Right atrium auricular region (tissue), 2 donors: ENCODE measurements around the gene NAALADL2. TPM values are rescaled to one million over a fixed set of nuclear protein-coding genes. Genes with fewer than 3 reads are reported as not detected.

Source experiments
- DNase-seq: peaks from one replicate; pipeline ENCODE4 v3.0.0-alpha.2; 2019; ENCODE audit warnings: low spot score
- H3K27ac ChIP-seq, 2 donors: fragments of 200-600 bp; sonication (generic); 1 replicate in 1 of 2; 2 replicates in 1 of 2; pipeline ENCODE4 v1.5.1; 2016 to 2019
- H3K27me3 ChIP-seq, 2 donors: fragments of 200-600 bp; sonication (generic); one replicate each; pipeline versions ENCODE4 v1.5.1 to v1.6.0; 2017 to 2019
- H3K36me3 ChIP-seq: fragments of 200-600 bp; sonication (generic); one replicate; pipeline ENCODE4 v1.5.1; 2016
- H3K4me1 ChIP-seq, 2 donors: fragments of 200-600 bp; sonication (generic); one replicate each; pipeline versions ENCODE4 v1.5.1 to v1.6.0; 2017 to 2019
- H3K4me3 ChIP-seq, 2 donors: fragments of 200-600 bp; sonication (generic); 1 replicate in 1 of 2; 2 replicates in 1 of 2; pipeline ENCODE4 v1.5.1; 2017 to 2019; ENCODE audit warnings: mild to moderate bottlenecking in 1 of 2, moderate library complexity in 1 of 2
- H3K9me3 ChIP-seq, 2 donors: fragments of 200-600 bp; sonication (generic); one replicate each; pipeline ENCODE4 v1.5.1; 2019
- CTCF ChIP-seq, 2 donors: fragments of 200-600 bp; sonication (generic); IDR thresholded peaks; one replicate each; pipeline ENCODE4 v1.5.1; 2019; ENCODE audit warnings: antibody characterized with exemption in 2 of 2
- total RNA-seq, 2 donors: library from RNA; depleted of rRNA; stranded (reverse); fragments of >200 nt; gene quantifications; one replicate each; pipeline ENCODE4 v1.1.0, GENCODE V29; 2016

NAALADL2 gene
- total RNA-seq, 2 donors from 2014 or later = 2.5 to 3.2 TPM

GRCh38 chr3:175238801-175239200 is 379.7 kb downstream of the NAALADL2 start:
- H3K4me3 ChIP-seq = no peak overlapping the region
- no peaks in the 10 kb centered on the region for H3K9me3 ChIP-seq
- H3K27me3 ChIP-seq = no peaks in the 10 kb centered on the region
- H3K4me1 ChIP-seq = no peaks in the 10 kb centered on the region
- no peak for TF ChIP-seq CTCF (IDR thresholded peaks at IDR 0.05)
- H3K36me3 ChIP-seq = no peaks in the 10 kb centered on the region
- H3K27ac ChIP-seq = no peak overlapping the region
- no peak for DNase-seq

- H3K4me1 ChIP-seq = no peaks in the 10 kb centered on the region
- H3K4me3 ChIP-seq = no peak overlapping the region
- DNase-seq = no peak
- H3K36me3 ChIP-seq = no peaks in the 10 kb centered on the region
- TF ChIP-seq CTCF (IDR thresholded peaks at IDR 0.05) = no peak
- no peak overlapping the region for H3K27ac ChIP-seq
- H3K9me3 ChIP-seq = no peaks in the 10 kb centered on the region
- H3K27me3 ChIP-seq = no peaks in the 10 kb centered on the region
Observed at GRCh38 chr3:175240921-175241320, 381.8 kb downstream of the NAALADL2 start.

GRCh38 chr3:175242243-175242642 is 383.1 kb downstream of the NAALADL2 start:
- Histone ChIP-seq H3K36me3 (no peaks in the 10 kb centered on the region), H3K27ac (no peak overlapping the region), H3K27me3 (no peaks in the 10 kb centered on the region), H3K9me3 (no peaks in the 10 kb centered on the region), H3K4me3 (no peak overlapping the region), H3K4me1 (no peaks in the 10 kb centered on the region)
- no peak for TF ChIP-seq CTCF (IDR thresholded peaks at IDR 0.05)
- no peak for DNase-seq

GRCh38 chr3:175246234-175246633 is 387.1 kb downstream of the NAALADL2 start:
- DNase-seq = no peak
- Histone ChIP-seq H3K27me3 (no peaks in the 10 kb centered on the region), H3K27ac (no peak overlapping the region), H3K4me3 (no peak overlapping the region), H3K4me1 (no peaks in the 10 kb centered on the region), H3K36me3 (no peaks in the 10 kb centered on the region), H3K9me3 (no peaks in the 10 kb centered on the region)
- TF ChIP-seq CTCF (IDR thresholded peaks at IDR 0.05) = no peak

GRCh38 chr3:175246766-175247165 is 387.6 kb downstream of the NAALADL2 start:
- no peak for DNase-seq
- Histone ChIP-seq H3K27ac (no peak overlapping the region), H3K36me3 (no peaks in the 10 kb centered on the region), H3K27me3 (no peaks in the 10 kb centered on the region), H3K4me1 (no peaks in the 10 kb centered on the region), H3K9me3 (no peaks in the 10 kb centered on the region), H3K4me3 (no peak overlapping the region)
- TF ChIP-seq CTCF (IDR thresholded peaks at IDR 0.05) = no peak

- Histone ChIP-seq H3K4me3 (no peak overlapping the region), H3K9me3 (no peaks in the 10 kb centered on the region), H3K27ac (no peak overlapping the region), H3K4me1 (no peaks in the 10 kb centered on the region), H3K36me3 (no peaks in the 10 kb centered on the region), H3K27me3 (no peaks in the 10 kb centered on the region)
- TF ChIP-seq CTCF (IDR thresholded peaks at IDR 0.05) = no peak
- DNase-seq = no peak
Observed at GRCh38 chr3:175247629-175248028, 388.5 kb downstream of the NAALADL2 start.
